ENCODE data around the gene LGALS14.

LGALS14 gene

DNA sequence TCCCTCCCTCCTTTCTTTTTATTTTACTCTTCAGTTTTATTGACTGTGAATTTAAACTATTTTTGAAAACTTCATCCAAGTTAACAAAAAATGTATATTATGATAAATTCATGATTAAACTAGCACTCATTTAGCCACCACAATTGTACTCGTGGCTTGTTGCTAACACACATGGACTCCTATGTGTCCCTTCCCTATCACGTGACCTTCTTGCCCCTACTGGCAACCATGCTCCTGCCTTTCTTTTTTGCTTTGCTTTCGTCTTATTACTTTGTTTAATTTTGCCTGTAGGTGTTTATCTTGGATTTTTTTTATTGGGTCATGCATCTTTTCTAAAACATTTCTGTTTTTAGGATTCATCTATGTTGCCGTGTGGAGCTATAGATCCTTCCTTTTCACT lies 25.3 kb downstream of the LGALS14 start:
- no peak overlapping the region for H3K4me3 ChIP-seq (ENCODE audit: low read depth, low read length)
- TF ChIP-seq, protein P1, sequence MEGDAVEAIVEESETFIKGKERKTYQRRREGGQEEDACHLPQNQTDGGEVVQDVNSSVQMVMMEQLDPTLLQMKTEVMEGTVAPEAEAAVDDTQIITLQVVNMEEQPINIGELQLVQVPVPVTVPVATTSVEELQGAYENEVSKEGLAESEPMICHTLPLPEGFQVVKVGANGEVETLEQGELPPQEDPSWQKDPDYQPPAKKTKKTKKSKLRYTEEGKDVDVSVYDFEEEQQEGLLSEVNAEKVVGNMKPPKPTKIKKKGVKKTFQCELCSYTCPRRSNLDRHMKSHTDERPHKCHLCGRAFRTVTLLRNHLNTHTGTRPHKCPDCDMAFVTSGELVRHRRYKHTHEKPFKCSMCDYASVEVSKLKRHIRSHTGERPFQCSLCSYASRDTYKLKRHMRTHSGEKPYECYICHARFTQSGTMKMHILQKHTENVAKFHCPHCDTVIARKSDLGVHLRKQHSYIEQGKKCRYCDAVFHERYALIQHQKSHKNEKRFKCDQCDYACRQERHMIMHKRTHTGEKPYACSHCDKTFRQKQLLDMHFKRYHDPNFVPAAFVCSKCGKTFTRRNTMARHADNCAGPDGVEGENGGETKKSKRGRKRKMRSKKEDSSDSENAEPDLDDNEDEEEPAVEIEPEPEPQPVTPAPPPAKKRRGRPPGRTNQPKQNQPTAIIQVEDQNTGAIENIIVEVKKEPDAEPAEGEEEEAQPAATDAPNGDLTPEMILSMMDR (IDR thresholded peaks at IDR 0.05; ENCODE audit: low read depth, low read length): no peak
- DNase-seq (ENCODE audit: low read depth, low spot score): no peak
- in situ Hi-C loops (cut with HindIII; ENCODE audit: low sequenced_read_pairs): no loop called here

DNA sequence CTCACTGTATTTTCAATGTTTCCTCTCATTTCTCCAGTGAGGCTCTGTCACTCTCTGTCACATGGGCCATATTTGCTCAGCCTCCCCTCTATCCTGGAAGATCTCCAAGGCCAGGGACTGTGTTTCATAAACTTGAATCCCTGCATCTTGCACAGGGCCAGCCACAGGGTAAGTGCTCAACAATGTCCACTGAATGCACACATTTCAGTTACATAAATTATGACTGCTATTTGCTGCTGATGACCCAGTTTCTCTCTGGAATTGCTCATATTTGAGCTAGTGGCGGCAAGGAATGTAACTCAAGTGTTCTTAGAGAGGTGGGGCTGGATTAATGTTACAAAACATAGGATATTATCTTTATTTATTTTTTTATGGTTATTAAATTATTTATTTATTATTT lies 27.4 kb downstream of the LGALS14 start:
- H3K4me3 ChIP-seq (ENCODE audit: low read depth, low read length): no peak overlapping the region
- in situ Hi-C loops (cut with HindIII; ENCODE audit: low sequenced_read_pairs): no loop called here
- TF ChIP-seq, protein P1 (IDR thresholded peaks at IDR 0.05; ENCODE audit: low read depth, low read length): no peak
- DNase-seq (ENCODE audit: low read depth, low spot score): no peak

DNA sequence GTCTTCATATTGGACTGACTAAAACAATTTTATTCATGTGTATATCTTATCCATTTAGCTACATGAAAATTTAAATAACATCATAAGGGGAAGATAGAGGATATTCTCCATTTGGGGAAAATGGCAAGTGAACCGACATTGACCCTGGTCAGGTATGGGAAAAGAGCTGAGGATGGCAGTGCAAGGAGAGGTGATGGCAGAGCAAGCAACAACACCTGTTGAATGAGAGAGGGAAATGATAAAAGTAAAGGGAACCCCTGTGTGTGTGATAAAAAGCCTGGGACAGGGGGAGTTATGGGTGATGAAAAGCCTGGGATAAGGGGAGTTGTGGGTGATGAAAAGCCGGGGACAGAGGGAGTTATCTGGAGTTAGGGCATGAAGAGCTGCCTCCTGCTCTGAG lies 29.6 kb downstream of the LGALS14 start:
- in situ Hi-C loops (cut with HindIII; ENCODE audit: low sequenced_read_pairs): no loop called here
- no peak overlapping the region for H3K4me3 ChIP-seq (ENCODE audit: low read depth, low read length)
- no peak for DNase-seq (ENCODE audit: low read depth, low spot score)
- TF ChIP-seq, protein P1 (IDR thresholded peaks at IDR 0.05; ENCODE audit: low read depth, low read length): no peak

DNA sequence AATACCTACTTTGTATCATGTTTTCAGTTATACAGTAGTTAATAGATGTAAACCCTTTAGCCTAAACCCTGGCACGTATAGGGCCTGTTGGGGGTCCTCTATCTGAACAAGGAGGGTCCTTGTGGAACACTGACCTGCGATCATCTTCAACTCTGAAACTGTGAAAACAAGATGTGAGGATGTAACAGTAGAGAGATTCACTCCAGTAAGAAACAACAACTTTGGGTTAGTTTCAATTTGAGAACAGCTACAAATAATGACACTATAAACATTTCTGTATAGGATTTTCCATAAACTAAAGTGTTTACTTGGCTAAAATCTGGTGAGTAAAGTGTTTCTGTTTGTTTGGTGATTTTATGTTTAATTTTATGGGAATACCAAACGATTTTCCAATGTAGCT lies 31.4 kb downstream of the LGALS14 start:
- no peak overlapping the region for H3K4me3 ChIP-seq (ENCODE audit: low read depth, low read length)
- in situ Hi-C loops (cut with HindIII; ENCODE audit: low sequenced_read_pairs): no loop called here
- TF ChIP-seq, protein P1 (IDR thresholded peaks at IDR 0.05; ENCODE audit: low read depth, low read length): no peak
- no peak for DNase-seq (ENCODE audit: low read depth, low spot score)

DNA sequence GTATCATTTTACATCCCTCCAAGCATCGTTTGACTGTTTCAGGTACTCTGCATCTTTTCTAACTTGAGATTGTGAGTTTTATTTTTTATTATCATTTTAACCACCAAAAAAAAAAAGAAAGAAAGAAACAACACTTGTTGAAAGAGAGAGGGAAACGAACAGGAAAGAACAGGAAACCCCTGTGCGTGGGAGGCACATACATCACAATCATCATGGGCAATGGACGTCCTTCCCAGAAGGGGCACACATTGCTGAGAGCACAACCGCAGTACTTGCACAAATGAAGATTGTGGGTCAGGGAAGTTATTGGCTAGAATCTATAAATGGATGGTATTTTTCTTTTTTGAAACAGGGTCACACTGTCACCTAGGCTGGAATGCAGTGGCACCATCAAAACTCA lies 31.8 kb downstream of the LGALS14 start:
- in situ Hi-C loops (cut with HindIII; ENCODE audit: low sequenced_read_pairs): no loop called here
- no peak overlapping the region for H3K4me3 ChIP-seq (ENCODE audit: low read depth, low read length)
- no peak for DNase-seq (ENCODE audit: low read depth, low spot score)
- TF ChIP-seq, protein P1 (IDR thresholded peaks at IDR 0.05; ENCODE audit: low read depth, low read length): no peak

DNA sequence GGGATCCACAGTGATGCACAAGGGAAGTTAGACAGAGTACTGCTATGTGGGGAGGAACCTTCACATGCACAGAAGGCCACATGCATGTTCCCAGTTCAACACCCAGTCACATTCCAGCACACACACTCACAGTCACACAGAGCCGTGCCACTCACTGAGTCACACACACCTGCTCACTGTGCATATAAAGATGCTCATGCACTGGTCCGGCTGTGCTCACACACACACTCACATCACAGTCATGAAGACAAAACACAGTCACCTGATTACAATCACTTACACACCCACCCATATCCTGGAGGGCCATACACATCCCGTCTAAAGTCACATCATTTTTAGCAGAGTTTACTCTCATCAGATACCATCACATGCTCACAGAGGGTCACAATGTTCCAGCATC lies 33.1 kb downstream of the LGALS14 start:
- no peak overlapping the region for H3K4me3 ChIP-seq (ENCODE audit: low read depth, low read length)
- TF ChIP-seq, protein P1 (IDR thresholded peaks at IDR 0.05; ENCODE audit: low read depth, low read length): no peak
- in situ Hi-C loops (cut with HindIII; ENCODE audit: low sequenced_read_pairs): no loop called here
- DNase-seq (ENCODE audit: low read depth, low spot score): no peak

DNA sequence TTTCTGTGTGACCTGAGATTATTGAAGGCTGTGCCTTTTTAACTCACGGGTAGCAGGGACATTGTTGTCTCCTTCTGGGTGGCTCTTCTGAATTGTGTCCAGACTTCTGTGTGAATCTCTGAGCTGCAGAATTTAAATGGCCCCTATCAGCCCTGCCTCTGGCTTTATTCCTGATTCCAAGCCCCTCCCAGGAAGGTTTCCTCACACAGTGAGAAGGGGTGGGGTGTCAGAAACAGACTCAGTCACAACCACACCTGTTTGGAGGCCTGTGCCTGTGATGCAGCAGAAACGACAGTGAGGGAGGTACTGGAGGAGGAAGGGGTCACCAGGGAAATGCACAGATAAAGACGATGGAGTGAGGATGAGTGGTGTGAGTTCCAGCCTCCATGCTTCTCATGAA lies 33.6 kb downstream of the LGALS14 start, which contains the start of gene CLC:
Gene CLC (minus strand): TSS at position 139 of the 400 bp plus-strand sequence. CDS start 77 bp downstream, at position 62.
- TF ChIP-seq, protein P1 (IDR thresholded peaks at IDR 0.05; ENCODE audit: low read depth, low read length): no peak
- DNase-seq (ENCODE audit: low read depth, low spot score): no peak
- no peak within 1 kb of the TSS for H3K4me3 ChIP-seq (ENCODE audit: low read depth, low read length)
- in situ Hi-C loops (cut with HindIII; ENCODE audit: low sequenced_read_pairs): no loop called here
